Esophagus (tissue), 2 donors: ENCODE measurements around the gene BPHL. TPM values are rescaled to one million over a fixed set of nuclear protein-coding genes. Genes with fewer than 3 reads are reported as not detected.
A peak's percentile ranks its signal among the peaks of the same experiment; 100 is the strongest.

ENCODE experiments used
- H3K27ac ChIP-seq, 2 donors: one replicate each; pipeline ENCODE4 v1.5.1; 2013; ENCODE audit warnings: low read depth in 2 of 2, mild to moderate bottlenecking in 2 of 2, inconsistent platforms in 1 of 2, low read length in 1 of 2, moderate library complexity in 1 of 2
- H3K27me3 ChIP-seq, 2 donors: one replicate each; pipeline ENCODE4 v1.6.1; 2013; ENCODE audit warnings: low read length in 2 of 2, control low read depth in 1 of 2, mild to moderate bottlenecking in 1 of 2; ENCODE audit not compliant: insufficient read depth in 2 of 2, control insufficient read depth in 1 of 2
- H3K36me3 ChIP-seq, 2 donors: one replicate each; pipeline ENCODE4 v1.6.1; 2013; ENCODE audit warnings: low read length in 1 of 2; ENCODE audit not compliant: control insufficient read depth in 2 of 2, insufficient read depth in 2 of 2
- H3K4me1 ChIP-seq, 2 donors: one replicate each; pipeline ENCODE4 v1.6.1; 2013; ENCODE audit warnings: low read length in 1 of 2; ENCODE audit not compliant: control insufficient read depth in 2 of 2, insufficient read depth in 2 of 2
- H3K4me3 ChIP-seq, 2 donors: one replicate each; pipeline ENCODE4 v1.5.1; 2013; ENCODE audit warnings: low read length in 2 of 2, mild to moderate bottlenecking in 2 of 2, low read depth in 1 of 2, moderate library complexity in 1 of 2
- H3K9me3 ChIP-seq, 2 donors: one replicate each; pipeline ENCODE4 v1.6.1; 2013; ENCODE audit warnings: mild to moderate bottlenecking in 2 of 2, low read depth in 1 of 2, low read length in 1 of 2, moderate library complexity in 1 of 2; ENCODE audit not compliant: control insufficient read depth in 2 of 2, insufficient read depth in 1 of 2
- WGBS, 2 donors: extraction: QIAGEN DNeasy Blood & Tissue Kit; methylation state at CpG; one replicate each; pipeline ENCODE4 v1.1.7; 2013; 5-methylcytosine and 5-hydroxymethylcytosine counted together
- polyA plus RNA-seq, 2 donors: library from polyadenylated mRNA; stranded (reverse); fragments of 200-250 nt; gene quantifications; one replicate each; pipeline ENCODE4 v1.2.3, GENCODE V29; 2013
- donor health status: healthy with polysubstance abuse.
- donor health status: Bipolar disorder and iron deficiency.

The BPHL gene
- polyA plus RNA-seq, 2 donors: 12.5 to 13.2 TPM

GRCh38 chr6:3117912-3118352 lies 579 bp upstream of the BPHL start:
- whole genome bisulfite sequencing, 2 donors: 9 to 13% methylated on average over 8 of the region's 8 CpGs
- Histone ChIP-seq H3K27ac (peak overlapping the region; percentile 98 to 99), H3K9me3 (no peaks in the 10 kb centered on the region), H3K36me3 (peaks cover 14 to 15% of the 10 kb centered on the region in 2 donors), H3K27me3 (no peaks in the 10 kb centered on the region), H3K4me1 (no peaks in the 10 kb centered on the region), H3K4me3 (peak overlapping the region; percentile 71 to 84)

GRCh38 chr6:3119040-3119723 lies 671 bp downstream of the BPHL start:
- Histone ChIP-seq H3K4me1 (no peaks in the 10 kb centered on the region), H3K9me3 (no peaks in the 10 kb centered on the region), H3K27ac (peak overlapping the region; percentile 98 to 99), H3K27me3 (no peaks in the 10 kb centered on the region), H3K4me3 (peak overlapping the region; percentile 71 to 84), H3K36me3 (peaks cover 7% of the 10 kb centered on the region in 2 donors)
- WGBS, 2 donors: 23 to 24% methylated on average over 19 of the region's 19 CpGs

GRCh38 chr6:3120765-3121089 lies 2.2 kb downstream of the BPHL start:
- Histone ChIP-seq H3K4me1 (no peaks in the 10 kb centered on the region), H3K27ac (no peak overlapping the region), H3K9me3 (no peaks in the 10 kb centered on the region), H3K4me3 (no peak overlapping the region), H3K27me3 (no peaks in the 10 kb centered on the region), H3K36me3 (no peaks in the 10 kb centered on the region)
- WGBS, 2 donors: 84 to 90% methylated on average over 5 of the region's 5 CpGs

GRCh38 chr6:3122823-3123182 lies 4.3 kb downstream of the BPHL start:
- 93 to 94% methylated on average over 9 of the region's 9 CpGs for WGBS, 2 donors

GRCh38 chr6:3124667-3125066 lies 6.2 kb downstream of the BPHL start:
- Histone ChIP-seq H3K36me3 (peaks cover 2 to 5% of the 10 kb centered on the region in 2 donors), H3K27me3 (no peaks in the 10 kb centered on the region), H3K9me3 (no peaks in the 10 kb centered on the region), H3K27ac (no peak overlapping the region), H3K4me1 (no peaks in the 10 kb centered on the region), H3K4me3 (no peak overlapping the region)
- WGBS, 2 donors: 74% methylated on average over 8 of the region's 8 CpGs

More at GRCh38 chr6:3122823-3123182, 4.3 kb downstream of the BPHL start:
- Histone ChIP-seq H3K27me3 (no peaks in the 10 kb centered on the region), H3K36me3 (no peaks in the 10 kb centered on the region), H3K4me1 (no peaks in the 10 kb centered on the region), H3K27ac (no peak overlapping the region), H3K4me3 (no peak overlapping the region), H3K9me3 (no peaks in the 10 kb centered on the region)

GRCh38 chr6:3125815-3126214 lies 7.3 kb downstream of the BPHL start:
- Histone ChIP-seq H3K27me3 (no peaks in the 10 kb centered on the region), H3K36me3 (peaks cover 2 to 11% of the 10 kb centered on the region in 2 donors), H3K4me1 (no peaks in the 10 kb centered on the region), H3K27ac (no peak overlapping the region), H3K4me3 (no peak overlapping the region), H3K9me3 (no peaks in the 10 kb centered on the region)
- 44 to 47% methylated on average over 2 of the region's 2 CpGs for WGBS, 2 donors

GRCh38 chr6:3128356-3129108 lies 10.0 kb downstream of the BPHL start:
- no peaks in the 10 kb centered on the region for H3K9me3 ChIP-seq
- no peak overlapping the region for H3K4me3 ChIP-seq
- 89 to 95% methylated on average over 15 of the region's 15 CpGs for WGBS, 2 donors
- peaks cover 7 to 24% of the 10 kb centered on the region in 2 donors for H3K36me3 ChIP-seq
- no peaks in the 10 kb centered on the region for H3K27me3 ChIP-seq
- H3K4me1 ChIP-seq: no peaks in the 10 kb centered on the region
- H3K27ac ChIP-seq: no peak overlapping the region

GRCh38 chr6:3131695-3132094 lies 13.2 kb downstream of the BPHL start:
- Histone ChIP-seq H3K36me3 (peaks cover 9 to 28% of the 10 kb centered on the region in 2 donors), H3K27ac (no peak overlapping the region)

GRCh38 chr6:3133515-3133914 lies 15.0 kb downstream of the BPHL start:
- 94 to 95% methylated on average over 9 of the region's 9 CpGs for WGBS, 2 donors
- no peak overlapping the region for H3K4me3 ChIP-seq

More at GRCh38 chr6:3131695-3132094, 13.2 kb downstream of the BPHL start:
- Histone ChIP-seq H3K4me3 (no peak overlapping the region), H3K9me3 (no peaks in the 10 kb centered on the region), H3K4me1 (no peaks in the 10 kb centered on the region), H3K27me3 (no peaks in the 10 kb centered on the region)
- WGBS, 2 donors: 95 to 96% methylated on average over 15 of the region's 15 CpGs

More at GRCh38 chr6:3133515-3133914, 15.0 kb downstream of the BPHL start:
- Histone ChIP-seq H3K27me3 (no peaks in the 10 kb centered on the region), H3K36me3 (peaks cover 7 to 29% of the 10 kb centered on the region in 2 donors), H3K9me3 (no peaks in the 10 kb centered on the region), H3K4me1 (no peaks in the 10 kb centered on the region), H3K27ac (no peak overlapping the region)
